ENCODE results near the gene PUM1.

- TF ChIP-seq POLR2AphosphoS5 (IDR thresholded peaks at IDR 0.05; ENCODE audit: low read depth, low read length), result no peak
- no peak for TF ChIP-seq REST (IDR thresholded peaks at IDR 0.05; ENCODE audit: insufficient read depth in 1 of 2, low read depth in 2 of 2, low read length in 2 of 2)
- no peak for TF ChIP-seq TAF1 (IDR thresholded peaks at IDR 0.05; ENCODE audit: borderline replicate concordance, insufficient read depth, low read length)
- TF ChIP-seq SIN3A (IDR thresholded peaks at IDR 0.05; ENCODE audit: borderline replicate concordance, insufficient read depth, low read length), result no peak
- no peak for TF ChIP-seq FOXP2 (optimal IDR thresholded peaks at IDR 0.05; ENCODE audit: borderline replicate concordance, extremely low read depth, extremely low read length, insufficient read depth)
These were observed 165.7 kb downstream of the PUM1 start for GRCh38 chr1:30899577-30900389.

Data from PFSK-1 (cell line).